Left forelimb (tissue), 1 donor: Measurements from ENCODE around the gene CELSR1.
"Not testable (repeated sequence)": the region's sequence is repeated elsewhere in the genome, so short reads cannot be mapped to it uniquely, and the experiment has no call there.

ENCODE experiments used
- DNase-seq: peaks from one replicate; pipeline ENCODE4 v3.0.0-alpha.2; 2018; ENCODE audit warnings: low spot score

CELSR1 gene

DNA sequence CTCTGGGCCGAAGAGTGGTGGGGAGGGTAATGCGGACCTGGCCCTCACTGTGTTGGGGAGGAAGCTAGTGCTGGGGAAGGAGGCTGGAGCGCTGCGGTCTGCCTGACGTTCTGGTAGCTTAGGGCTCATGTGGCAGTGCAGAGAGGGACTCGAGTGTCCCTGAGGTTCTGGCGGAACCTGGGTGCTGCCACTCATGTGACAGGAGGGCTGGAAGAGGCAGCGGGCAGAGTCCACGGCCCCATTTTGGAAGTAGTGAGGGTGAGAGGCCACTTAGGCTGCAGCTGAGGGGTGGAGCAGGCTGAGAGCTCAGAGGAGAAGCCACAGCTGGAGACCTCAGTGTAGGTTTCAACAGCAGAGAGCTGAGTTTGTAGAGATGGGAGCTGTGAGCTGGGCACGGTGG, 218.1 kb downstream of the CELSR1 start:
- DNase-seq = no peak

GRCh38 chr22:46318576-46318975, 218.8 kb downstream of the CELSR1 start:
- no peak for DNase-seq

- DNase-seq = no peak
Measured at GRCh38 chr22:46317646-46318045, 219.8 kb downstream of the CELSR1 start.

- DNase-seq = no peak
Measured at GRCh38 chr22:46315976-46316375, 221.4 kb downstream of the CELSR1 start.

DNA sequence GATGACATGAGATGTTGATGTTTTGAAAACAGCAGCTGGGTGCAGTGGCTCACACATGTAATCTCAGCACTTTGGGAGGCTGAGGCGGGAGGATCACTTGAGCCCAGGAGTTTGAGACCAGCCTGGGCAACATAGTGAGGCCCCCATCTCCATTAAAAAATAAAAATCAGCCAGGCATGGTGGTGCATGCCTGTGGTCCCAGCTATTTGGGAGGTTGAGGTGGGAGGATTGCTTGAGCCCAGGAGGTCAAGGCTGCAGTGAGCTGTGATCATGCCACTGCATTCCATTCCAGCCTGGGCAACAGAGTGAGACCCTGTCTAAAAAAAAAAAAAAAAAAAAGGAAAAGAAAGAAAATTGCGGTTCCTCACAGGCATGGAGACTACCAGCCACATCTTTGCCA, 224.6 kb downstream of the CELSR1 start:
- DNase-seq = not testable (repeated sequence)

DNA sequence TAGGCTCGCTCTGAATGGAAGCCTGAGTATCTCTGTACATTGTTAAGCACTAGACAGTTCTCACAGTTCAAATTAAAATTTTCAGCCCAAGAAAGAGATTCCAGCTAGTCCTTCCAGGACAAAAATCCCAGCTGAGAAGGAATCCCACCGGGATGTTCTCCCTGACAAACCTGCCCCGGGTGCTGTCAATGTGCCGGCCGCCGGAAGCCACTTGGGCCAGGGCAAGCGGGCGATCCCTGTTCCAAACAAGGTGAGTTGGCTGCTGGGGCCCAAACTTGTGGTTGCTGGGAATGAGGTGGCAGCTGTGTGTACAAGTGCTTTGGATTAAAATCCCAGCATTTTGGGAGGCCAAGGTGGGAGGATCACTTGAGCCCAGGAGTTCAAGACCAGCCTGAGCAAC, 225.4 kb downstream of the CELSR1 start:
- DNase-seq = no peak
